HG03108 (cell line): ENCODE data around the gene DCP1B.
A peak's percentile ranks its signal among the peaks of the same experiment; 100 is the strongest.

Source experiments
- ATAC-seq: cut with Tn5 transposase; IDR thresholded peaks from one replicate; pipeline ENCODE4 v1.9.1; 2021; ENCODE audit warnings: moderate library complexity; ENCODE audit not compliant: unreplicated experiment

The DCP1B gene

DNA sequence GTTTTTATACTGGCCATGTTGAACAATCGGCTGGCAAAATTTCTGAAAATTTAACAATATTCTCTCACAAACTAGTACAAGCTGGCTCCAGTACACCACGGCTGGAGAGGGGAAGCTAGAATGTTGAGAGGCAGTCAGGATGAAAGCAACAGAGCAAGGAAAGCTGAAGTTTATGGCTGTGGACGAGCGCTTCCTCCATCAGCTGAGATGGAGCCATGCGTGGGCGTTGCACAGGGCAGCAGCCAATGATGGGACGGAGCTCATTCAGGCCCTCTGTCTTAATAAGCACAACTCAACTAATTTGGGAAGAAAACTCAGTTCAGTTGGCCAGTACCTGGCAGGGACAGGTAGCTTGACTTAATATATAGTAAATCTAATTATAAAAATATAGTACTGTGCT lies 14.1 kb upstream of the DCP1B start:
- no peak for ATAC-seq

DNA sequence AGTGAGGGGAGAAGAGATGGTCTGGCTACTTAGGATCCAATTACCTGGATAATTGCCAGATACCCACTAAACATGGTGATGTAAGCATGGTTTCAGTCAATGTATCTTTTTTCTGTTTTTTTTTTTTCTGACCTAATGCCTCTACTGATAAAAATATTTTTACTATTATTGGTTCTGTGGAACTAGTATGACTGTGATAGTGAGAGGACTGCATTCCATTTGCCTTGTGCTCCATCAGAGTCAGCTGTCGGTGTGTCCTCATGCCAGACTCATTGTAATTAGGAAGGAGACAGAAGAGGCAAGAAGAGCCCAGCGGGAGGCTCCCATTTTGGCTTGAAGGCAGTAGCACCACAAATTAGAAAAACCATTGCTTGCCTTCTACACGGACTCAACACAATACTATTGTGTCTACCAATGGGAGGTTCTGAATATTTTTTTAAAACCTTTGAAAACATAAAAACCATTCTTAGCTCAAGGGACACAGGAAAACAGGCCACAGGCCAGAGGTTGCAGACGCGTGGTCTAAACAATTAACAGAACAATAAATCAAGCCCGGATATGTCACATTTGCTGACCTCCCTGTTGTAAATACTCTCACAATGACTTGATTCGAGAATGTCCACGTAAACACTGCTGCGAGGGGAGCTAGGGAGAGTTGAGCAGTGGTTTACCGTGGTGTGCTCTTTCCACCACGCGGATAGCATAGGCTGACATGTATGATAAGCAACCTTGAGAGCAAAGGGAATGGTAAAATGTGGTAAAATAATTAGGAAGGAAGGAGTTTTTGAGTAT lies 13.5 kb upstream of the DCP1B start:
- no peak for ATAC-seq

GRCh38 chr12:2016862-2017545 lies 12.7 kb upstream of the DCP1B start:
- no peak for ATAC-seq

DNA sequence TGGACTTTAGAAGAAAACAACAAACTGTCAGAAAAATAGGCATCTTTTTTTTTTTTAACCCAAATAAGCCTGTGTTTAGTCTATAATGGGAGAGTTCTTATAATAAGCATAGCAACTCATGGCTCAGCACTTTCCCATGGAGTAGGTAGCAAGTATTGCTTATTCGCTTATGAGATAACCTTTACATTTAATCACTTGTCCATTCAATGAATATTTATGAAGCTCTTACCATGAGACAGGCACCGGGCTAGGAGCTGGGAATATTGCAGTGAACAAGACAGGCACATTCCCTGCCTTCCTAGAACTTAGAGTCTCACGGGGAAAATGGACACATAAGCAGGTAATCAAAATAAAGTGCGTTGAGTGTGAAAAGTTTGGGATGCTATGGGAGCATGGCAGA lies 10.0 kb upstream of the DCP1B start:
- no peak for ATAC-seq

DNA sequence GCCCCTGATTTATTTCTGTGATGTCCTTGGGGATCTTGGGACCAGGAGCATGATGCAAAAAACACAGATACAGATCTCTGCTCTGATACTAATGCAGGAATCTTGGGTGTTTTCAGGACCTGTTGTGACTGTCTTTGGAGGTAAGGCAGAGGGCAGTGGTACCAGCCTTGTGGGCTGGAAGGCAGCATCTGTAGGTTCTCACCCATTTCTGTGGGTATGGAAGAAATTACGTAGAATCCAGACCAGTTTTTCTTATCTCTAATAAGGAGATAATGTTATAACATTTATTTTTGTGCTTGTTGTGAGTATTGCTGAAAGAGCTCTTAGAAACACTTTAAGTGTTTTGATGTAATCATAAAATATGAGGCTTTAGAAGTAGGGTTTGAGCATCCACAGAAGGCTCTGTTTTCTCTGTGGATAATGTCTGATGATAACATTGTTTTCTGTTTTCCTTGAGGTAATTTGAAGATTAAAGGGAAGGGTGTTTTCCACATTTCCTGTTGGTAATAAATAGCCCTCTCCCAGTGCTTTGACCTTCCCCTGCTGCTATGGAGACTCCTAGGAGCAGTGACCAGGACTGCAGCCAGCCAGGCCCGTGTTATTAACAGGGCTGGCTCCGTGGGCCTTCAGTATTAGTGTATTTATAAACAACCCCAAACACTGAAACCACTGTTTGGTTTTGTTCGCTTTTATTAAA lies 9.4 kb upstream of the DCP1B start:
- ATAC-seq, result no peak

DNA sequence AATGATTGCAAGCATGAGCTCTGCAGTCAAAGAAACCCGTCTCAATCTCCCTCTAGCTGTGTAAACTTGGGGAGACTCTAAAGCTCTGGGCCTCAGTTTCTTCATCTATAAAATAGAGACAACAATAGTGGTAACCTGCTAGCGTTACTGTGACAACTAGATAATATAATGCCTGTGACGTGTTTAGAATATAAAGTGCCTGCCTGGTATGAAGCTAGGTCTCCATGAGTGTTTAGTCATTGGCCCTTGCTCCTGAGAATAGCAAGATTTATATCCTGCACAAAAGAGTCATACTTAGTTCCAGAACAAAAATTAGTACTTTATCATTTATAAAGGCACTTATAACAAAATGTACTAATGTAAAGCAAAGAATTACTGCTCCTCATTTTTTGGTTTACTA lies 8.8 kb upstream of the DCP1B start:
- no peak for ATAC-seq

GRCh38 chr12:2011643-2012607 lies 7.7 kb upstream of the DCP1B start:
- ATAC-seq, result no peak

DNA sequence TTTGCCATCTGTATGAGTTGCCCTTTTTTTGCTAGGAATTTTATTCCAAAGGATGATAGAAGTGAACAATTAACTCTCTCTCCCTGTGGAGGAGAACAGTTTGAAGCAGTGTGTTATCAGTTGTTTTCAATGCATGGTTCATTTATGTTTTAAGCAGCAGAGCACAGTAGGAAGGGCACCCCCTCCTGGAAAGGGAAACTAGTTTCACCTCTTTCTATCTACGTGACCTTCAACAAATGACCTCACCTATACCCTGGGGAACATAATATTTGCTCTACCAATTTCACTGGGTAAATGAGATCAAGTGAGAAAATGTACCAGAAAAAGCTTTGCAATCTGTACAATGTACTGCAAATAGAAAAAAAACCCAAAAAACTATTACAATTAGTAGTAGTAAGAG lies 5.4 kb upstream of the DCP1B start:
- no peak for ATAC-seq

GRCh38 chr12:2008677-2009076 lies 4.4 kb upstream of the DCP1B start:
- no peak for ATAC-seq

GRCh38 chr12:2003676-2004112 lies 563 bp downstream of the DCP1B start:
- ATAC-seq, result peak; percentile 5

DNA sequence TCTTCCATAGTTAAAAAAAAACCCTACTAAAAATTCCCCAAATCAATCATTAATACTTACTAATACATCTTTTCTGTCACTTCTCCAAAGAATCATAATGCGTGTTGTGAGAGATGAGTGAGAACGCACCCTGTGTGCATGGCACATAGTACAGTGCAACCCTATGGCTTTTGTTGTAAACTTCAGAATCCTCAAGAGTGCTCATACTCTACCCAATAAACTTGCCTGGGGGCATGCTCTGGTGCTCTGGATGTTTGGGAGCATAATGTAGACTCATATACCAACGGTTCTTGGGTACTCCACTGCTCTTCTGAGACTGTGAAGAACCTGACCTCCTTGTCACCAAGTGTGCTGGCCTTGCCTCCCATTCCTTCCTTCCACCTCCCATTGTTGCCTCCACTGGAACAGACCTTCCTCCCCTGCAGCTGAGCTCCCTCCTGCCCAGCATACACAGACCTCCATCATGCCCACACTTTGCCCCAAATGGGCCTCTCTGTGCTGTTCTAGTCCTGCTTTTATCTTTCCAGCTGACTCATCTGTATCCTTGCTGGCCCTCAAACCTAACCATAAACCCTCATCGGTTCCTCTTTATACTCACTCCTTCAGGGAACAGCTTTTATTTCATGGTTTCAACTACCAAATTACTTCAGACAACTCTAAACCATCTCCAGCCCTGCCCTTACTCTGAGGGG lies 8.9 kb downstream of the DCP1B start:
- no peak for ATAC-seq

DNA sequence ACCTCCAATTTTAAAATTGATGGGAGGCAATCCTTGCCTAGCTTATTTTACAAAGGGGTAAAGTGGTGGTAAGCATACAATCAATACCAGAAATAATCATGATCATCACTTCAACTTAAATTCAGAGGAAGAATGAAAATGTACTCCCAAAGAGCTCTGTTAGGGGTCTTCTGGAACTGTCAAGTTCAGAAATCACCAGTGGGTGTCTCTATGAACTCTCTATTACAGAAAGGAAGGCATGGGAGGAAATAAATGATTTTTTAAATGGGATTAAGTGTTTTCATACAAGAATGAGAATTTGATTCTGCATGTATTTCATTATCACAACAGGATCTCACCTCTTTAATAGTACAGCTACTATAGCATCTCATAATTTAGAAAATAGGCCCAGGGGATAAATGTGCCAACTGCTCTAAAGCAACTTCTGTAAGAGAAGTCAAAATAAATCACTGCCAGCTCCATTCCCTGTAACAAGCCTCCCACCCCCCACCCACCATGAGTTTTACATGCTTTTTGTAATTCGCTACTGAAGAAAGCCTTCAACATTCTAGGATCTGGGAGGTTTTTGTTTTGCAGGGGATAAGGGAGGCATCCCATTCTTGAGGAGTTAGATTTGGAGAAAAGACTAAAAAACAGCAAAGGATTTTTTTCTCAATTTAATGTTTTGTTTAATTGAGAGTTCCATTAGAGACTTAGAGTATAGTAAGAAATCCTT lies 9.7 kb downstream of the DCP1B start:
- ATAC-seq, result no peak

- ATAC-seq, result no peak
Measured at GRCh38 chr12:1993871-1994371, 10.3 kb downstream of the DCP1B start.

DNA sequence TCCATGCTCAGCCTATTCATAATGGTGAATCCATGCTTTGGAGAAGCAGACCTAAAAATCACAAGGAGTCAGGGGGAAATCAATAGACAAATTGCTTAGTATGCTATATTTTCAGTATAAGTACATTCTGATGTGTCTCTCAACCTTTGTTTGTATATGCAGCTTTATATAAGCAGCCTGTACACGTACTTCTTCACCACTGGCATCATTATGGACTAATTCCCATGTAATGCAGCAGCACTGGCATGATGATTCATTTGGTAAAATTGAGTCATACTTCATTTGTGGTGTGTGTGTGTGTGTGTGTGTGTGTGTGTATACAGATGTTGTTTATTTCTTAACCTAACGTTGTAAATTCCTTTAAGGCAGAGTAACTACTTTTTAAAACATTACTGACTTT lies 10.9 kb downstream of the DCP1B start:
- no peak for ATAC-seq

- no peak for ATAC-seq
Measured at GRCh38 chr12:1992732-1993131, 11.5 kb downstream of the DCP1B start.

DNA sequence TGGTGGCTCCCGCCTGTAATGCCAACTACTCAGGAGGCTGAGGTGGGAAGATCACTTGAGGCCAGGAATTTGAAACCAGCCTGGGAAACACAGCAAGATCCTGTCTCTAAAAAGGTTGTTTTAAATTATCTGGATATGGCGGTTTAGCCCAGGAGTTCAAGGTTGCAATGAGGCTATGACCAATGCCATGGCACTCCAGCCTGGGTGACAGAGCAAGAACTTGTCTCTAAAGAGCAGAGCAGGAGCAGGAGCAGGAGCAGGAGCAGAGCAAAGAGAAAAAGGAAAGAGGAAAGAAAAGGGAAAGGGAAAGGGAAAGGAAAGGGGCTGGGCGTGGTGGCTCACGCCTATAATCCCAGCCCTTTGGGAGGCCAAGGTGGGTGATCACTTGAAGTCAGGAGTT lies 15.1 kb downstream of the DCP1B start:
- no peak for ATAC-seq

GRCh38 chr12:1984759-1985158 lies 19.5 kb downstream of the DCP1B start:
- ATAC-seq, result no peak

- no peak for ATAC-seq
Measured at GRCh38 chr12:1980282-1980681, 24.0 kb downstream of the DCP1B start.

GRCh38 chr12:1978078-1978862 lies 26.0 kb downstream of the DCP1B start:
- no peak for ATAC-seq
